HG03039 (cell line): ENCODE measurements around the gene IGSF11.

Experiments used
- ATAC-seq: cut with Tn5 transposase; IDR thresholded peaks from one replicate; pipeline ENCODE4 v1.9.1; 2021; ENCODE audit warnings: mild to moderate bottlenecking, moderate library complexity; ENCODE audit not compliant: unreplicated experiment

Gene IGSF11

DNA sequence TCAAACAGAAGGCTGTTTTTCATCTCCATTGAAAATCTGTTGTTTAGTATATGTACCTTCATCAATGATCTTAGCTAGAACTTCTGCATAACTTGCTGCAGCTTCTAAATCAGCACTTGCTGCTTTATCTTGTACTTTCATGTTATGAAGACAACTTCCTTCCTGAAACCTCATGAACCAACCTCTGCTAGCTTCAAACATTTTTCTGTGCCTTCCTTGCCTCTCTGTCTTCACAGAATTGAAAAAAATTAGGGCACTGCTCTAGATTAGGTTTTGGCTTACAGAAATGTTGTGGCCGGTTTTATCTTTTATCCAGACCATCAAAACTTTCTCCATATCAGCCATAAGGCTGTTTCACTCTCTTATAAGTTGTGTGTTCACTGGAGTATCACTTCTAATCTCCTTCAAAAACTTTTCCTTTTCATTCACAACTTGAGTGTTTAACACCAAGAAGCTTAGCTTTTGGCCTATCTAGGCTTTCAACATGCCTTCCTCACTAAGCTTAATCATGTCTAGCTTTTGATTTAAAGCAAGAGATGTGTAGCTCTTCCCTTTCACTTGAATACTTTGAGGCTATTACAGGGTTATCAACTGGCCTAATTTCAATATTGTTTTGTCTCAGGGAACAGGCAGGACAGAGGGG is 78.6 kb downstream of the IGSF11 start:
- ATAC-seq, result no peak

DNA sequence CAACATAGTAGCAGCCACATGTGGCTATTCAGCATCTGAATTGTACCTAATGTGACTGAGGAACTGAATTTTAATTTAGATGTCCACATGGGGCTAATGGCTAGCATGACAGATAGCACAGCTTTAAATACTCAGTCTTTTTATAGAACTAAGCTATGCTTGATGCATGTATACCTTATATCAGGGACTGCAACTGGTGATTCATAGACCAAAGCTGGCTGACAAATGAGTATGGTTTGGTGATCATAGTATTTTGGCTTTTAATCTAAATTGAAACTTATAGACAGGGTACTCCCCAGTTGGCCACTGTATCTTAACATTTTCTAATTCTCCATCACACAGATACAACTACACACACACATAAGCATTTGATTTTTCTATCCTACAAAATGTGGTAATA is 83.6 kb downstream of the IGSF11 start:
- no peak for ATAC-seq

DNA sequence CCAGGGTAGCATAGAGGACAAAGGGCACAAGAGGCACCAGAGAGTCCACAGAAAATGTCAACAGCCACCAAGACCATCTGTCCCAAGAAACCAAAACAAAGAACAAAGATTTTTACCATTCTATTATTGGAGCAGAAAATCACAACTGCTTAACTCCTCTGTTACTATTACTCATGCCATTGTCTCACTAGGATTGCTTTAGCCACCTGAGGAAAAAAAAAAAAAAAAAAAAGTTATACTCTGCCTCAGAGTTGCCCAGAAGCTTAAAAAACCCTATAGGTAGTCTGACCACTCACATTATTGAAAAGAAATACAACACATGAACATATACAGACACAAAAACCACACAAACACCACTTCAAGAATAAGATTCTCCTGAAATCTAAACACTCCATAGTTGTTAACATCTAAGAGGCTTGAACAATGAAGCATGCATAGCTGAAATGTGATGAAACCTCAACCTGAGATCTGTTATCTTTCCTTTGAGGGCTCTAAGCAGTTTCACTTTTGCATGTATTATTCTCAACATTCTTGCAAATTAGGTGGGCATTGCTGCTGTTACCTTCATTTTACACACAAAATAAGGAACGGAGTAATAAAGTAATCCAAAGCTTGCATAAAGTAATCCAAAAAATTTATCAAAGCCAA is 85.4 kb downstream of the IGSF11 start:
- ATAC-seq, result no peak

DNA sequence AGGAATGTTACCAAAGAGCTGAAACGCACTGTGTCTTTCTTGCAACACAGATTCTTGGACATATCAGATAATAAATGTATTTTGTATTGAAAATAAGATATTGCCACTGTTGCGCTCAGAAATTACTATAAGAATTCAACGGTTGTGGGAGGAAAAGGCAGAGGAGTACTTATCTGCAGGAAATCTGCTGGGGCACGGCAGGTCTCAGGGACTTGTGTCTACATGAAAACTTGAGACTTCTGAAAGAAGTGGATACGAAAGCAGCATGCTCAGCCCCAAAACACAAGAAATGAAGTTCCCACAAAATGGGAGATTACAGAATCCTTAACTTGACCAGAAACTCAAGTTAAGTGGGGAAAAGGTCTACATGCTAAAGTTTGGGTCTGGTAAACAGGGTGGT is 86.5 kb downstream of the IGSF11 start:
- no peak for ATAC-seq

DNA sequence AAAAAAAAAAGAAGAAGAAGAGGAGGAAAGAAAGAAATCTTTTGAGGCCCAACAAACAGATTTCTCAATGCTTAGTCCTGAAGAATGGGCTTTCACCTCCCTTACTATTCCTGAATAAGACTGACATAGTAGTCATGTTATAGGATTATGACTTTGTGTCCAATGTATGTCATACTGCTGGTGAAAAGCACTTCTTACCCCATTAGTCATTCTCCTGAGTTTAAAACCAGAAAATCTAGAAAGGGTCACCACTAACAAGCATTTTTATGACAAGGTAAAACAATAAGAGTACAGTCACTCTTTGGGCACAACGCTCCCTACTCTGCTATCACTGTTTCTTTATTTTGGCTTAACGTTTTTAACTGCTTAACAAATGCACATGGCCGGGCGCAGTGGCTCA is 88.2 kb downstream of the IGSF11 start:
- no peak for ATAC-seq

DNA sequence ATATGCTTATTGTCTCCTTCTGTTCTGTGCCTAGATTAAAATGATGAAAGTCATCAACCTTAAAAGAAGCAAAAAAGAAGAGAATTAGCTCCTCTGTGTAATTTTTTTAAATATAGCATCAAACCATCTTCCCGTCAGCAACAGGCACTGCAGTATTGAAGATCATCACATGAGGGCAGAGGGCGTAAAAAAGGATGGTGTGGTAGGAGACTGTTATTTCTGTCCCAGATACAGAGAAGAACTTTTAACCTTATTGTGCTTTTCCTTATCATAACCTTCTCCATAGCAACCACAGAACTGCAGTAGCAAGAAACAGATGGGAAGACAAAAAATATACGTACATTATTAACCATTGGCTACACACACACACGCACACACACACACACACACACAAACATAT is 88.8 kb downstream of the IGSF11 start:
- no peak for ATAC-seq

DNA sequence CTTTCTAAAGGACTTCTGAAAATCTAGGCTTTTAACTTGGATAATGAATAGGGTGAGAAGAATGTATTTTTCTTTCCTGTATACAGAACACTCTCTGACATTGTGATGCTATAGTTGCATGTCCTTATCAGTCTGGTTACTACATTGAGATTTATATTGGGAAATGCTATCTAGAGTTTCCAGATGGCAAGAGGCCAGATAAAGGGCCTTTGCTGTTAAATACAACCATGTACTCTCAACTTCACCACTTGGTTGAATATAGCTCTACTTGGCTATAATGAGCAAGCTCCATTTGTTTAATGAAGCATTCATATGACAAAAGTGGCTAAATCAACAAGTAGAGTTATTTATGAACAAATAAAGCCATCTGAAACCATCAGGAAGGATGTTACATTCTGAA is 91.0 kb downstream of the IGSF11 start:
- no peak for ATAC-seq

DNA sequence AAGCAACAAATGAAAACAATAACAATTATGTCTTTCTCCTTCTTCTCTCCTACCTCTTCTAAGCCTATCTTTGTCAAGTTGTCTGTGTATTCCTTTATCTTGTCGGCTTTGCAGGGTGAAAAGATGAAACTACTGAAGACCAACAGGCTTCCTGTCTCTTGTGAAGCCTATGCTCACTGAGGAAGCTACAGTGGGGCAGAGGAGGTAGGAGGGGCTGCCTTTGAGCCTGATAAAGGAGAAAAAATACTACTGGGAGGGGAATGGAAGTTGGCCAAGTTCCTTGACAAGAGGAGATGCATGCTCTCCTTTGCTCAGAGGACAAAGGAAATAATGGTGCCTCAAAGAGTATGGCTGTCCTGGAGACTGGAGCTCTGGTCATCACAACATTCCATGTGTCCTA is 92.0 kb downstream of the IGSF11 start:
- ATAC-seq, result no peak

DNA sequence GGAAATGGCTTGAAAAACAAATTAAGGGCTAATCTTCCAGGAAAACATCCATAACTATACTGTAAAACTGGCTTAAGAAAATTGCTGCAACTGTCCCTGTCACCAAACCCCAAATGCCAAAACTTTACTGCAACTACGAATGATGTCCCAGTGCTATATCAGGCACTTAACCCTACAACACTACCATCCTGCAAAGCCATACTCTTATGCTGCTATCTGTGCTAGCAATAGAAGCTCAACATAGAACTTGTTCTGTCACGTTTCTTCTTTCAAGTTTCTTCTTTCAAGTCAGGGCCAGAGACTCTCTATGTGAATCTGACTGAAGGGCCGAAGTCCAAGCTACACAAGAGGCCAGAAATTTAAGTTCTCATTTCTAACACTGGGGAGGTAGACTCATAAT is 92.5 kb downstream of the IGSF11 start:
- ATAC-seq, result no peak

DNA sequence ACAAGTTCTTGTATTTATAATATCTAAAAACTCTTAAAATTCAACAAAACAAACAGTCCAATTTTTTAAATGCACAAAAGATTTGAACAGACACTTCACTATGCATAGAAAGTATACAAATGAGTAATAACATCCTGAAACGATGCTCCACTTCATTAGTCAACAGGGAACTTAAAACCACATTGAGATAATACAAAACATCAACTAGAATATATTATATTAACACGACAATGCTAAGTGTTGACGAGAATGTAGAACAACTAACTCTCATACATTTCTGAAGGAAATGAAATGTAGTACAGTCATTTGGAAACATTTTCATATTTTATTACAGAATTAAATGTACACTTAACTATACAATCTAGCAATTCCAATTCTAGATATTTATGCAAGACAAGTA is 93.4 kb downstream of the IGSF11 start:
- ATAC-seq, result no peak

DNA sequence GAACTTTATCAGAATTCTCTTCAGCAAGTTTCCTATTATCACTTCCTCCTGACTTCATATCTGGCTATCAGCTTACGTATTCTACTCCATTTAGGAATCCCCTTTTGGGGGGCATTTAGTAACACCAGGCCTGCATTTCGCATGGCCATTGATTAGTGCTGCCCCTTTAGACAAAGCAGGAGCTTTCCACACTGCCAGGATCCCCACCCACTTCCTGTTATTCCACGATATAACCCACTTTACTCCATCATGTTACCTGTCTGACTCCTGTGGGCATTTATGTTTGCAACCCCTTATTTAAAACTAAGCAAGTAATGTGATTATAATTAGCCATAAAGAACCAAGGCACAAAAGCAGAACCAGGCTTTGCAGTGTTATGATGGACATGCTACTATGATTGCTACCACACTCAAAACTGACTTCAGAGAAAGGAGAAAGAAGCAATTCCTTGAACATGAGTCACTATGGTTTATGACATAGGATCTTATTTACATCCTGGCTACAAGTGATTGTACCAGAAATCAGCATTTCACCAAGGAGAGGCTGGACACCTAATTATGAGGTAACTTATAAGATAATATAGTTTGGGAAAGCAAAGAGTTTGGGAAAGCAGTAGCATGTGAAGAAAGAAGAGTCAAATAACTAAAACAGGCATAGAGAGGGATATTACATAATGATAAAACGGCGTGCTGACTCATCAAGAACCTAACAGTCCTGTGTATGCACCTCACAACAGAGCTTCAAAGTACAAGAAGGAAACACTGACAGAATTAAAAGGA is 96.3 kb downstream of the IGSF11 start:
- no peak for ATAC-seq

DNA sequence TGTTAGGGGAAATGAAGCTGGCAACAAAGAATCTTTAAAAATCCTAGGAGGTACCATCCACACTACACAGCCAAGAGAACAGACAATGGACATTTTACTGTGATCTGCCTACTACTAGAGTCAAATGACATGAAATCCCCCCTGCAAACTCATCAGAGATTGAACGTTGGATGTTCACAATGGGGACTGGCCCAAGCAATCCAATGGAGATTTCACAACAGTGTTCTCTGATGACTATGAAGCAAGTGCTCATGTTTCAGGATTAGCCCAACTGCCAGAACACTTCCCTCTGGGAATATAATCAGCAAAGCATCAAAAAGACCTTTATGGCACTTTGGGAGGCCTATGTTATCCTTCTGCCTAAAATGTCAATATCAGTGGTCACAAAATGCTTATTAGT is 97.8 kb downstream of the IGSF11 start:
- ATAC-seq, result no peak

DNA sequence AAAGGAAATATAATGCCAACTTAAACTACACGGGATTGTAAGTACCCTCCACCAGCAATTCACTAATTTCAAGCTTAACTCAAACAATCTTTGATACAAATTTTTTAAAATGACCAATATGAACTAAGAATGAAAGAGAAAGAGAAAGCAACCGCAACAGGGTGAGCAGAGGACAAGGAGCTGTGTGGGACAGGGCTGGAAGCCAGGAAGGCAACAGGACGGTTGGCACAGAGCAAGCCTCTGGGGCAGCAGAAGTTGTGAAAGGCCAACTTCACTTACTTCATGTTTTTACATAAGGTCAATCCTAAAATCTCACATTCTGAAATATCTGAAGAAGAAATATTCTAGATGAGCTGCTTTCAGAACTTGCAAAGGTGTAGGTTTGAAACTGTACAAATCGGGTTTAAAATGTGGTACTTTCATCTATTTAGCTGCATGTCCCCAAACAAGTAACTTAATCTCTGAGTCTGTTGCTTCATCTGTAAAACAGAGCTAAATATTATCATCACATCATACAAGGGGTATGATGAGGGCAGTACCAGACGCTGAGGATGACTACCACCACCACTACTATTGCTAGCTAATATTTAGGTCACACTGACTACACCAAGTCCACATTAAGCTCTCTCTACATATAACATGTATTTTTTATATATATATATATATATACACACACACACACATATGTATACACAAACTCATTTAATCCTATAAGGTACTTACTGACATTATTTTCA is 101.7 kb downstream of the IGSF11 start:
- ATAC-seq, result no peak

DNA sequence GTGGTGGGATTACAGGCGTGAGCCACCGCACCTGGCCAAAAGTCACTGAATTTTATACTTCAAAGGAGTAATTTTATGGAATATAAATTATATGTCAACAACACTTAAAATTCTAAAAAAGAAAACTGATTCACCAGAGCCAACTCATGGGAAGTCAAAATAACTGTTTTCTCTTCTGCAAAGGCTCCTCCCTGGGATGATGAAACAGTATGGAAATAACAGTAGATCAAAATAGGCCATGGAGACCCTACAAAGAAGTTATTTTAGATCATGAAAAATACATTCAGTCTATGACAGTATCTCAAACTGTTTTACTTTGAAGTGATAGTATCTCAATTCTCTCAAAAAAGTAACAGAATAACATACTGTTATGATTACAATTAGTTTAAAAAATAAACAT is 102.7 kb downstream of the IGSF11 start:
- ATAC-seq, result no peak

DNA sequence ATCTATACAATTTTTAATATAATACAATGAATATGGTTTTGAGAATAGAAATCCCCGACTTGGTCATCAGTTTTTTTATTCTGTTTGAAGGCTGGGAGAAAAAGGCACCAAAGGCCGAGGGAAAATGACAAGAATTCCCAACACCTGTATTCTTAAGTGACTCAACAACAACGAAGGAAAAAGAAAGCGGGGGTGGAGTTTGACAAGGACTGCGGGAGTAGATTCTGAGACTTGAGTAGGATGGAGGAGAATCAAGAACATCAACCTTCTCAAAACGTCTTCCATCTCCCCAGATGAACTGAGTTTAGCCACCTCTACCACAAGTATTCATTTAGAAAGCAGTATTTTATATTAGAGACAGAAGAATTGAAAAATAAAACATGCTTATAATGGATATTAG is 107.2 kb downstream of the IGSF11 start:
- no peak for ATAC-seq

DNA sequence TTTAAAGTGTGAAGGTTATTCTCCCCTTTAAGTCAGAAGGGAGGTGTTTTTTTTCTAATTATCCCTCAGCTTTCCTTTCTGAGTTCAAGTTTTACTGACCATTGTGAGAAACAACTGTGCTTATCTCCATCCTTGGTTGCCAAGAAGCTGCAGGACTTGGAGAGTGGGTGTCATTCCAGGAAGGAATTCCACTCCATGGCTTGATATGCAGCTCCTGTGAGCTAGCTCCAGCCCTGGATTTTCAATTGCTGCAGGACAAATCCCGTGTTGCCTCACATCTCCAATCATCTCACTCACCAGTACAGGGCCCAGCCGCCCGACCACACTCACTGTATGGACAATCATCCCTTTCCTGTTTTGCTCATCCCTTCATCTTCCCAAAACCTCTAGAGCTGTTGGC is 122.5 kb downstream of the IGSF11 start:
- no peak for ATAC-seq

DNA sequence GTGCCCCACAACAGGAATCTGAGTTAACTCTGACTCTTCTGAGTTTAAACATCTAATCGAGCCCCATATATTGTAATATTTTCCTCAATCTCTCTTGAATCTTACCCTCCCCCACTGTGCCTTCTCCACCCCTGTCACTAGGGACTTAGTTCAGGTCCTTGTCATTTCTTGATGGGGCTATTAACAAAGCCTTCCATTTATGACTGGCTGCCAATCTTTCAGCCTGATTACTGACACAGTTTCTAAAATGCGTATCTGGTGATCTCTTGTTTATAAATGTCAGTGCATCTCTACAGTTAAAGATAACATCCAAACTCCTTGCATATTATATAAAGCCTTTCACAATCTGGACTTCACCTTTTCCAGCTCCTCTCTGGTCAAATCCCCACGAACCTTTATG is 124.3 kb downstream of the IGSF11 start:
- ATAC-seq, result no peak

DNA sequence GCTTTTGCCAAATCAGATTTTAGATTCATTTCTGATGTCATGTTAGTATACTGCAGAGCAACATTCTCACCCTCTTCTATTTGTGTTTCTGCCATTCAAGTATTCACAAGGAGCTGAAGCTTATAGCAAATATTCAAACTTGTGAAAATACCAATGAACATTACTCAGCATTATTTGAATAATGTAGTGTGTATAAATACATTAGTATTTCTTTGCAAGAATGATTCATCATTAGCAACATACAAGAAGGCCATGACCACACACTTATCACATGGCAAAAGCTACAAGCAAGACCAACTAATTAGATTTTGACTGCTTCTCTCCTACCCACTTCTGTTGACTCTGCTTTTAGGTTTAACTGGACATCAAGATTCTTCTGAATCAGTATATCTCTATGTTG is 124.9 kb downstream of the IGSF11 start:
- no peak for ATAC-seq

DNA sequence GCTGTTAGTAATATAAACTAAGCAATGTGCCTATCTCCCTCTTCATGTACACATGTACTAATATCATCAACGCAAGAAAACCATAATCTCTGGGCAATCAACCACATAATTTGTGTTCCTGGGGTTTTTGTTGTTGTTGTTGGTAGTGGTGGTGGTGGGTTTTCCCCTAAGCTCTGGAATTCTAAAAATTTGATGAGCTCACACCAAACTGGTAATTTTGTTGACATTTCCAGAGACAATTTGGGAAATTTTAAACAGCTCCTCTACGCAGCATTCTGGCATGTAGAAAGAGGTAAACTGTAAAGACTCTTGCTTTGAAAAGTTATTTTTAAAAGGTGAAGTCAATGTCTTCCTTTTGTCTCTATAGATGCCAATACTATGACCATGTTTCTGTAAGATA is 126.7 kb downstream of the IGSF11 start:
- ATAC-seq, result no peak

DNA sequence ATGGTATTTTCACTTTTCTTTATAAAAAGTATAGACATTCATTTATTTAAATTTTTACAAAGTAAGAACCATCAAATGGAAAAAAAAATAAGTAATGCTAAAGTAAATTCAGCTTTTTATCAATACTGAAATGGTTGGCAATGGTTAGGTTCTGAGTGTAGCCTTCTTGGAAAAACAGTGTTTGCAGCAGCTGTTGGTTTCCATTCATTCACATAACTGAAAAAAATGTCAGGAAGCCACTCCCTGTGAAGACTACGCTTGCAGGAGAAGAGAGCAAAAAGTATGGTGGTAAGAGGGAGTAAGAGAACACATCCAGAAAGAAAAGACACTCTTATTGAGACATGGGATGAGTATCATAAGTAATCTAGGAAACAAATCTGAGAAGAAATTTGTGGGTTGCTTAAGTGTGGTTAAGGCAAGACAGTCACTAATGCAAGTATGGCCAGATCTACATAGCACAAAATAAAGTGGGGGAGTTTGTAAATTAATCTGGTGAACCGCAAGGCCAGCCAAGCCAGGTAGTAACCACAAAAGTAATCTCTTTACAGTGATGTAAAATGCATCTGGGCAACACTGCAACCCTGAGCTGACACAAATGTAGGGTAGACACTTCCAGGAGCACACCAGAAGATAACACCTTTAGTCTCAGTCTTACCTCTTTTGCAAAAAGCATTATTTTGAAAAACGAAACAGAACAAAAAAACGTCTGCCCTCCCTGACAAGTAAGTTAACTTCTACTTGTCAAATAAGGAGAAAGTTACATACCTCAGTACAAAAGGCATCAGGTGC is 133.7 kb downstream of the IGSF11 start:
- no peak for ATAC-seq

DNA sequence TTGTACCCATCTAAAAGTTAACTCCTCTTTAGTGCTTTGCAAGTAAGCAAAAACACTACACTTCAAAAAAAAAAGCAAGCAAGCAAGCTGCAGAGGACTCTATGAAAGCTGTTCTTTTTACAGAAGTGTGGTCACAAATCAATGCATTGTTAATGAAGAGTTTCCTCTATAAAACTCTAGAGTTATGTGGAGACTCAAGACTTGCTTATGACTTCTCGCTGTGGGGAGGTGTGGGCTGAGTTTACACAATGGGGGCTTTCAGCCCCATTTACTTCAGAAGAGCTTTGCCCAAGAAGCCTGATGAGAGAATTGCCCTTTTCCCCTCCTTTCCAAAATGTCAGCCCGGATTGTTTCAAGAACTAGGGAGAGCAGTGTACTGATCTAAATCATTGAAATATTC is 144.4 kb downstream of the IGSF11 start:
- no peak for ATAC-seq
